Neural progenitor cell (in vitro differentiated cells): ENCODE measurements around the gene ACOX3. TPM values are rescaled to one million over a fixed set of nuclear protein-coding genes. Genes with fewer than 3 reads are reported as not detected.

ENCODE experiments used
- DNase-seq: peaks from one replicate; pipeline ENCODE4 v3.0.0-alpha.2; 2016; ENCODE audit warnings: low spot score
- H2AFZ ChIP-seq: fragments of 200-600 bp; sonication (generic); replicated peaks from 2 replicates; pipeline ENCODE4 v1.6.1; 2016; ENCODE audit warnings: antibody characterized with exemption
- H3F3A ChIP-seq: fragments of 200-600 bp; sonication (generic); 2 replicates; pipeline ENCODE4 v1.6.1; 2016; ENCODE audit warnings: antibody characterized with exemption, low read depth
- H3K27ac ChIP-seq: fragments of 200-600 bp; sonication (generic); 2 replicates; pipeline ENCODE4 v1.5.1; 2016; ENCODE audit warnings: mild to moderate bottlenecking
- H3K27me3 ChIP-seq: fragments of 200-600 bp; sonication (generic); 2 replicates; pipeline ENCODE4 v1.6.1; 2016; ENCODE audit warnings: mild to moderate bottlenecking, moderate library complexity
- H3K36me3 ChIP-seq: fragments of 200-600 bp; sonication (generic); 2 replicates; pipeline ENCODE4 v1.5.1; 2016
- H3K4me1 ChIP-seq: fragments of 200-600 bp; sonication (generic); 2 replicates; pipeline ENCODE4 v1.6.1; 2016; ENCODE audit warnings: mixed run types
- H3K4me2 ChIP-seq: fragments of 200-600 bp; sonication (generic); 2 replicates; pipeline ENCODE4 v1.6.1; 2016
- H3K4me3 ChIP-seq: fragments of 200-600 bp; sonication (generic); 2 replicates; pipeline ENCODE4 v1.5.1; 2016
- H3K79me2 ChIP-seq: fragments of 200-600 bp; sonication (generic); 2 replicates; pipeline ENCODE4 v1.6.1; 2016; ENCODE audit warnings: low read depth
- H3K9ac ChIP-seq: fragments of 200-600 bp; sonication (generic); 2 replicates; pipeline ENCODE4 v1.6.1; 2016
- H3K9me3 ChIP-seq: fragments of 200-600 bp; sonication (generic); 2 replicates; pipeline ENCODE4 v1.5.1; 2016; ENCODE audit warnings: low read depth
- H4K20me1 ChIP-seq: fragments of 200-600 bp; sonication (generic); 2 replicates; pipeline ENCODE4 v1.6.1; 2016; ENCODE audit warnings: low read depth
- H3K27ac Mint-ChIP-seq: 3 replicates; pipeline ENCODE4 v1.8.0; 2021; ENCODE audit warnings: mixed read lengths
- H3K27me3 Mint-ChIP-seq: 2 replicates; pipeline ENCODE4 v1.8.0; 2022; ENCODE audit warnings: low read depth, mild to moderate bottlenecking, inconsistent platforms, moderate library complexity, mixed read lengths; ENCODE audit not compliant: insufficient read depth
- H3K36me3 Mint-ChIP-seq: 3 replicates; pipeline ENCODE4 v1.8.0; 2021; ENCODE audit warnings: mixed read lengths
- H3K4me1 Mint-ChIP-seq: 3 replicates; pipeline ENCODE4 v1.8.0; 2021; ENCODE audit warnings: mixed read lengths
- H3K4me3 Mint-ChIP-seq: 3 replicates; pipeline ENCODE4 v1.8.0; 2021; ENCODE audit warnings: mild to moderate bottlenecking, moderate library complexity, mixed read lengths
- H3K9me3 Mint-ChIP-seq: 3 replicates; pipeline ENCODE4 v1.8.0; 2020; ENCODE audit warnings: mixed read lengths
- CTCF ChIP-seq: fragments of 200-600 bp; sonication (generic); IDR thresholded peaks from 2 replicates; pipeline ENCODE4 v1.5.1; 2017; ENCODE audit warnings: antibody characterized with exemption, mild to moderate bottlenecking
- EZH2 ChIP-seq: fragments of 200-600 bp; sonication (generic); IDR thresholded peaks from 2 replicates; pipeline ENCODE4 v1.6.1; 2017; ENCODE audit warnings: antibody characterized with exemption, mild to moderate bottlenecking, moderate library complexity
- EZH2phosphoT487 ChIP-seq: fragments of 200-600 bp; sonication (generic); IDR thresholded peaks from 2 replicates; pipeline ENCODE4 v1.6.1; 2017; ENCODE audit warnings: antibody characterized with exemption
- total RNA-seq: library from RNA; depleted of rRNA; stranded (reverse); fragments of >200 nt; gene quantifications from 2 replicates; pipeline ENCODE4 v1.2.3, GENCODE V29; 2015; ENCODE audit warnings: low replicate concordance

ACOX3 gene
- total RNA-seq, 1 donor from 2014 or later: 14.0 TPM

- Mint-ChIP-seq H3K36me3 (peaks cover 2% of the 10 kb centered on the region), H3K4me3 (no peak overlapping the region), H3K4me1 (peaks cover 7% of the 10 kb centered on the region), H3K27me3 (no peaks in the 10 kb centered on the region), H3K27ac (no peak overlapping the region), H3K9me3 (peaks cover 5% of the 10 kb centered on the region)
- Histone ChIP-seq H3K4me1 (no peaks in the 10 kb centered on the region), H3K27ac (no peak overlapping the region), H2AFZ (no peak overlapping the region), H4K20me1 (no peaks in the 10 kb centered on the region), H3K9me3 (peaks cover 6% of the 10 kb centered on the region), H3K4me3 (no peak overlapping the region), H3F3A (no peaks in the 10 kb centered on the region), H3K36me3 (no peaks in the 10 kb centered on the region), H3K9ac (no peak overlapping the region), H3K79me2 (no peaks in the 10 kb centered on the region), H3K4me2 (no peak overlapping the region), H3K27me3 (no peaks in the 10 kb centered on the region)
- TF ChIP-seq CTCF (no peak), EZH2phosphoT487 (no peak), EZH2 (no peak)
- DNase-seq: no peak
Measured at GRCh38 chr4:8366601-8367000, 73.9 kb downstream of the ACOX3 start.

DNA sequence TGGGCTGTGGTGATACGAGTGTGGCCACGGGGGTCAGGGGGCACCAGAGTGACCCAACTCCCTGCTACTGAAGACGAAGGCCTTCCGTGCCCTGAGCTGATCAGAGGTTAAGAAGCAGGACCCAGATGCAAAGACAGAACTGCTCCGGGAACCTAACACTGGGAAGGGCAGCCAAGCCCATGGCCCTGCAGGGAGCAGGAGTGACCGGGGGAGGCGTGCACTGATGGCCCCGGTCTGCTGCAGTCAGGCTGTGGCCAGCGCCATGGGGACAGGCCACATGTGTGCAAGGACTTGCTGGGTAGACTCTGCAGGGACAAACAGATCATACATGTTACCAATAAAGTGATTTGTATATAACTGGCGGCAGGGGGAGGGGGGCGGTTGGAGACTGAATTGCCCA, 74.6 kb downstream of the ACOX3 start:
- H3K36me3 Mint-ChIP-seq: peaks cover 2% of the 10 kb centered on the region
- Histone ChIP-seq H3K9ac (no peak overlapping the region), H3K27ac (no peak overlapping the region), H3K79me2 (no peaks in the 10 kb centered on the region), H3K36me3 (no peaks in the 10 kb centered on the region), H3K27me3 (no peaks in the 10 kb centered on the region), H3F3A (no peaks in the 10 kb centered on the region), H3K9me3 (peaks cover 8% of the 10 kb centered on the region), H3K4me2 (no peak overlapping the region), H2AFZ (no peak overlapping the region), H3K4me3 (no peak overlapping the region), H3K4me1 (no peaks in the 10 kb centered on the region), H4K20me1 (no peaks in the 10 kb centered on the region)
- no peaks in the 10 kb centered on the region for H3K27me3 Mint-ChIP-seq
- DNase-seq: no peak
- H3K4me3 Mint-ChIP-seq: no peak overlapping the region
- peaks cover 7% of the 10 kb centered on the region for H3K4me1 Mint-ChIP-seq
- TF ChIP-seq CTCF: no peak
- no peak for TF ChIP-seq EZH2
- no peak for TF ChIP-seq EZH2phosphoT487
- peaks cover 8% of the 10 kb centered on the region for H3K9me3 Mint-ChIP-seq
- H3K27ac Mint-ChIP-seq: no peak overlapping the region

- Histone ChIP-seq H3K4me1 (no peaks in the 10 kb centered on the region), H4K20me1 (no peaks in the 10 kb centered on the region), H3K4me3 (no peak overlapping the region), H3K4me2 (no peak overlapping the region), H3K9ac (no peak overlapping the region), H3K36me3 (no peaks in the 10 kb centered on the region), H3K27me3 (no peaks in the 10 kb centered on the region), H2AFZ (no peak overlapping the region), H3K9me3 (peaks cover 8% of the 10 kb centered on the region), H3K79me2 (no peaks in the 10 kb centered on the region), H3K27ac (no peak overlapping the region), H3F3A (no peaks in the 10 kb centered on the region)
- Mint-ChIP-seq H3K4me1 (peaks cover 7% of the 10 kb centered on the region), H3K9me3 (peaks cover 8% of the 10 kb centered on the region), H3K27me3 (no peaks in the 10 kb centered on the region), H3K27ac (no peak overlapping the region), H3K36me3 (peaks cover 2% of the 10 kb centered on the region), H3K4me3 (no peak overlapping the region)
- no peak for TF ChIP-seq EZH2
- no peak for TF ChIP-seq EZH2phosphoT487
- TF ChIP-seq CTCF: no peak
- DNase-seq: no peak
Measured at GRCh38 chr4:8365353-8365752, 75.2 kb downstream of the ACOX3 start.
